Astrocyte (in vitro differentiated cells and primary cell): ENCODE results near the gene ENTPD2. TPM values are rescaled to one million over a fixed set of nuclear protein-coding genes. Genes with fewer than 3 reads are reported as not detected.

Experiments used
- DNase-seq: peaks from one replicate; pipeline ENCODE4 v3.0.0-alpha.2; 2010; ENCODE audit warnings: low read depth
- FAIRE-seq: peaks from 2 replicates; lab custom pipeline; 2011; peaks lifted over from hg19 to GRCh38; lab: Jason Lieb, UNC
- H2AFZ ChIP-seq: 2 replicates; pipeline ENCODE4 v1.6.0; 2012; ENCODE audit warnings: low read depth, low read length, inconsistent platforms
- H3K27ac ChIP-seq: 2 replicates; pipeline ENCODE4 v1.5.1; 2011; ENCODE audit warnings: low read depth, low read length, inconsistent platforms
- H3K27me3 ChIP-seq: 2 replicates; pipeline ENCODE4 v1.6.0; 2011; ENCODE audit warnings: low read length, inconsistent platforms; ENCODE audit not compliant: insufficient read depth
- H3K36me3 ChIP-seq: 2 replicates; pipeline ENCODE4 v1.5.1; 2011; ENCODE audit warnings: low read length, inconsistent platforms; ENCODE audit not compliant: insufficient read depth
- H3K4me1 ChIP-seq: 2 replicates; pipeline ENCODE4 v1.5.1; 2011; ENCODE audit warnings: low read length, inconsistent platforms; ENCODE audit not compliant: insufficient read depth
- H3K4me2 ChIP-seq: 2 replicates; pipeline ENCODE4 v1.6.0; 2012; ENCODE audit warnings: low read length, inconsistent platforms
- H3K4me3 ChIP-seq: 2 replicates; pipeline ENCODE4 v1.5.1; 2011; ENCODE audit warnings: low read depth, mild to moderate bottlenecking, low read length, inconsistent platforms; ENCODE audit not compliant: insufficient read depth
- H3K79me2 ChIP-seq: 2 replicates; pipeline ENCODE4 v1.6.0; 2012; ENCODE audit warnings: mild to moderate bottlenecking, low read length, inconsistent platforms; ENCODE audit not compliant: insufficient read depth
- H3K9ac ChIP-seq: 2 replicates; pipeline ENCODE4 v1.6.0; 2012; ENCODE audit warnings: mild to moderate bottlenecking, low read length, inconsistent platforms
- H3K9me3 ChIP-seq: 2 replicates; pipeline ENCODE4 v1.5.1; 2012; ENCODE audit warnings: low read depth, mild to moderate bottlenecking, low read length, inconsistent platforms; ENCODE audit not compliant: insufficient read depth
- H4K20me1 ChIP-seq: 2 replicates; pipeline ENCODE4 v1.6.0; 2012; ENCODE audit warnings: low read length, inconsistent platforms; ENCODE audit not compliant: insufficient read depth
- H3K27ac Mint-ChIP-seq: one replicate; pipeline ENCODE4 v1.8.0; 2021; ENCODE audit warnings: mild to moderate bottlenecking, mixed read lengths; ENCODE audit not compliant: unreplicated experiment
- H3K27me3 Mint-ChIP-seq: one replicate; pipeline ENCODE4 v1.8.0; 2021; ENCODE audit warnings: low read depth, mixed read lengths; ENCODE audit not compliant: unreplicated experiment
- H3K36me3 Mint-ChIP-seq: one replicate; pipeline ENCODE4 v1.8.0; 2021; ENCODE audit warnings: low read depth, mixed read lengths; ENCODE audit not compliant: unreplicated experiment
- H3K4me1 Mint-ChIP-seq: one replicate; pipeline ENCODE4 v1.8.0; 2021; ENCODE audit warnings: low read depth, mixed read lengths; ENCODE audit not compliant: unreplicated experiment
- H3K4me3 Mint-ChIP-seq: one replicate; pipeline ENCODE4 v1.8.0; 2021; ENCODE audit warnings: mild to moderate bottlenecking, moderate library complexity, mixed read lengths; ENCODE audit not compliant: unreplicated experiment
- H3K9me3 Mint-ChIP-seq: one replicate; pipeline ENCODE4 v1.8.0; 2021; ENCODE audit warnings: mild to moderate bottlenecking, mixed read lengths; ENCODE audit not compliant: unreplicated experiment
- CTCF ChIP-seq: IDR thresholded peaks from 2 replicates; pipeline ENCODE4 v1.5.1; 2011; ENCODE audit warnings: low read depth, mild to moderate bottlenecking, inconsistent platforms, low read length, moderate library complexity; ENCODE audit not compliant: insufficient read depth
- EZH2 ChIP-seq: IDR thresholded peaks from 2 replicates; pipeline ENCODE4 v1.6.1; 2012; ENCODE audit warnings: mild to moderate bottlenecking, low read length, inconsistent platforms; ENCODE audit not compliant: insufficient read depth
- total RNA-seq: library from RNA; stranded (reverse); gene quantifications from 2 replicates; pipeline ENCODE4 v1.2.1, GENCODE V29; 2021

The ENTPD2 gene
- total RNA-seq, 1 donor from 2014 or later: 0.14 TPM

GRCh38 chr9:137027369-137028262, 26.2 kb downstream of the ENTPD2 start, which contains the start of gene ABCA2:
Gene ABCA2, minus strand, starts transcription at chr9:137028237. Its CDS starts 97 bp downstream, at chr9:137028140.
- no peaks in the 10 kb centered on the region for H3K36me3 Mint-ChIP-seq
- no peak within 1 kb of the TSS for H3K27ac Mint-ChIP-seq
- TF ChIP-seq CTCF (no peak), EZH2 (peak; percentile 32)

GRCh38 chr9:137026828-137027227, 27.0 kb downstream of the ENTPD2 start:
- Histone ChIP-seq H3K4me1 (peaks cover 15% of the 10 kb centered on the region), H2AFZ (no peak overlapping the region), H3K9ac (no peak overlapping the region), H3K79me2 (no peaks in the 10 kb centered on the region), H3K4me3 (no peak overlapping the region), H3K9me3 (no peaks in the 10 kb centered on the region), H3K27me3 (no peaks in the 10 kb centered on the region), H3K27ac (no peak overlapping the region), H3K4me2 (peak overlapping the region; percentile 84), H4K20me1 (peaks cover 29% of the 10 kb centered on the region), H3K36me3 (no peaks in the 10 kb centered on the region)
- FAIRE-seq (no peak), DNase-seq (no peak)
- TF ChIP-seq EZH2: no peak
- TF ChIP-seq CTCF: no peak
- Mint-ChIP-seq H3K4me1 (no peaks in the 10 kb centered on the region), H3K4me3 (peak overlapping the region; percentile 84), H3K27ac (no peak overlapping the region), H3K27me3 (peaks cover 3% of the 10 kb centered on the region), H3K9me3 (no peaks in the 10 kb centered on the region), H3K36me3 (no peaks in the 10 kb centered on the region)

More at GRCh38 chr9:137027369-137028262, 26.2 kb downstream of the ENTPD2 start, which contains the start of gene ABCA2:
- DNase-seq (no peak), FAIRE-seq (no peak)
- H3K9me3 Mint-ChIP-seq: no peaks in the 10 kb centered on the region
- Histone ChIP-seq H3K4me1 (peaks cover 15% of the 10 kb centered on the region), H3K36me3 (no peaks in the 10 kb centered on the region), H3K79me2 (no peaks in the 10 kb centered on the region), H3K9me3 (no peaks in the 10 kb centered on the region), H3K27ac (no peak within 1 kb of the TSS), H4K20me1 (peaks cover 29% of the 10 kb centered on the region), H3K4me2 (peak within 1 kb of the TSS; percentile 90), H3K4me3 (peak within 1 kb of the TSS; percentile 50), H3K9ac (peak within 1 kb of the TSS; percentile 48), H3K27me3 (no peaks in the 10 kb centered on the region), H2AFZ (peak within 1 kb of the TSS; percentile 66)
- H3K4me1 Mint-ChIP-seq: no peaks in the 10 kb centered on the region
- H3K4me3 Mint-ChIP-seq: peak within 1 kb of the TSS; percentile 84
- H3K27me3 Mint-ChIP-seq: peaks cover 6% of the 10 kb centered on the region
